Neural cell (in vitro differentiated cells): Measurements from ENCODE around the gene GNAT2. TPM values are rescaled to one million over a fixed set of nuclear protein-coding genes. Genes with fewer than 3 reads are reported as not detected.

ENCODE experiments used
- H2AFZ ChIP-seq: fragments of 200-600, 300-800 bp; sonication (generic), shearing (Covaris generic); 2 replicates; pipeline ENCODE4 v1.6.0; 2014; ENCODE audit warnings: low read depth, mild to moderate bottlenecking, antibody characterized with exemption, low read length, moderate library complexity
- H3F3A ChIP-seq: fragments of 200-600 bp; shearing (Covaris generic); 2 replicates; pipeline ENCODE4 v1.6.1; 2016; ENCODE audit warnings: mild to moderate bottlenecking, moderate library complexity, mixed read lengths, antibody characterized with exemption, low read length; ENCODE audit not compliant: insufficient read depth, poor library complexity, severe bottlenecking
- H3K27ac ChIP-seq: fragments of 200-600, 300-800 bp; sonication (generic), shearing (Covaris generic); 2 replicates; pipeline ENCODE4 v1.5.1; 2014; ENCODE audit warnings: mild to moderate bottlenecking, low read length, moderate library complexity
- H3K27me3 ChIP-seq: fragments of 300-800, 200-600 bp; sonication (generic), shearing (Covaris generic); 2 replicates; pipeline ENCODE4 v1.6.0; 2014; ENCODE audit warnings: mild to moderate bottlenecking, low read depth, low read length, moderate library complexity; ENCODE audit not compliant: insufficient read depth
- H3K36me3 ChIP-seq: fragments of 300-800, 200-600 bp; sonication (generic), shearing (Covaris generic); 2 replicates; pipeline ENCODE4 v1.5.1; 2014; ENCODE audit warnings: mild to moderate bottlenecking, antibody characterized with exemption, low read length, moderate library complexity; ENCODE audit not compliant: insufficient read depth
- H3K4me2 ChIP-seq: fragments of 300-800, 200-600 bp; sonication (generic), shearing (Covaris generic); 2 replicates; pipeline ENCODE4 v1.6.0; 2014; ENCODE audit warnings: mild to moderate bottlenecking, low read length
- H3K4me3 ChIP-seq: fragments of 300-800, 200-600 bp; sonication (generic), shearing (Covaris generic); 2 replicates; pipeline ENCODE4 v1.5.1; 2014; ENCODE audit warnings: mild to moderate bottlenecking, low read length, moderate library complexity
- H3K79me2 ChIP-seq: fragments of 200-600 bp; shearing (Covaris generic); replicated peaks from 2 replicates; pipeline ENCODE4 v1.6.0; 2014; ENCODE audit warnings: mild to moderate bottlenecking, low read length, moderate library complexity; ENCODE audit not compliant: insufficient read depth
- H3K9ac ChIP-seq: fragments of 300-800, 200-600 bp; sonication (generic), shearing (Covaris generic); 2 replicates; pipeline ENCODE4 v1.6.1; 2016; ENCODE audit warnings: mild to moderate bottlenecking, low read length, mixed read lengths
- H3K9me2 ChIP-seq: fragments of 200-600 bp; shearing (Covaris generic); 2 replicates; pipeline ENCODE4 v1.6.1; 2016; ENCODE audit warnings: mild to moderate bottlenecking, low read length, mixed read lengths; ENCODE audit not compliant: insufficient read depth
- H3K9me3 ChIP-seq: fragments of 200-600, 300-800 bp; sonication (generic), shearing (Covaris generic); 2 replicates; pipeline ENCODE4 v1.6.1; 2016; ENCODE audit warnings: mild to moderate bottlenecking, mixed run types, low read length, moderate library complexity, mixed read lengths
- H4K20me1 ChIP-seq: fragments of 200-600 bp; shearing (Covaris generic); 2 replicates; pipeline ENCODE4 v1.6.1; 2016; ENCODE audit warnings: mild to moderate bottlenecking, mixed run types; ENCODE audit not compliant: insufficient read depth
- CTCF ChIP-seq: fragments of 450-650 bp; IDR thresholded peaks from 2 replicates; pipeline ENCODE4 v1.5.1; 2014; ENCODE audit warnings: antibody characterized with exemption, mild to moderate bottlenecking, moderate library complexity; ENCODE audit not compliant: poor library complexity, severe bottlenecking
- EP300 ChIP-seq: fragments of 450-650 bp; conservative IDR thresholded peaks from 2 replicates; pipeline ENCODE4 v1.6.1; 2014; ENCODE audit warnings: antibody characterized with exemption, mild to moderate bottlenecking, moderate library complexity; ENCODE audit not compliant: poor library complexity, severe bottlenecking
- EZH2 ChIP-seq: fragments of 200-600, 300-800 bp; shearing (Covaris generic), sonication (generic); IDR thresholded peaks from 2 replicates; pipeline ENCODE4 v1.6.1; 2014; ENCODE audit warnings: antibody characterized with exemption, low read length, borderline replicate concordance, mild to moderate bottlenecking; ENCODE audit not compliant: insufficient read depth, poor library complexity, severe bottlenecking
- MXI1 ChIP-seq: fragments of 450-650 bp; conservative IDR thresholded peaks from 2 replicates; pipeline ENCODE4 v1.6.1; 2014; ENCODE audit warnings: antibody characterized with exemption, mild to moderate bottlenecking; ENCODE audit not compliant: poor library complexity, severe bottlenecking
- POLR2AphosphoS5 ChIP-seq: IDR thresholded peaks from 2 replicates; pipeline ENCODE4 v1.6.1; 2012
- RAD21 ChIP-seq: fragments of 450-650 bp; conservative IDR thresholded peaks from 2 replicates; pipeline ENCODE4 v1.6.1; 2014; ENCODE audit warnings: antibody characterized with exemption, mild to moderate bottlenecking, moderate library complexity
- REST ChIP-seq: IDR thresholded peaks from 2 replicates; pipeline ENCODE4 v1.6.1; 2012; ENCODE audit warnings: borderline replicate concordance
- SMC3 ChIP-seq: fragments of 450-650 bp; conservative IDR thresholded peaks from 2 replicates; pipeline ENCODE4 v1.6.1; 2014; ENCODE audit warnings: antibody characterized with exemption, mild to moderate bottlenecking, moderate library complexity; ENCODE audit not compliant: poor library complexity
- TAF1 ChIP-seq: IDR thresholded peaks from 2 replicates; pipeline ENCODE4 v1.6.1; 2012; ENCODE audit warnings: low read depth
- polyA plus RNA-seq: library from polyadenylated mRNA; depleted of rRNA; stranded (reverse); fragments of >200 nt; gene quantifications from 2 replicates; pipeline ENCODE4 v1.2.3, GENCODE V29; 2014

The GNAT2 gene
- polyA plus RNA-seq, 1 donor from 2014 or later = 1.5 TPM

GRCh38 chr1:109564194-109564878 lies 55.1 kb downstream of the GNAT2 start:
- Histone ChIP-seq H3F3A (no peaks in the 10 kb centered on the region), H3K79me2 (peaks cover 88% of the 10 kb centered on the region), H3K27ac (no peak overlapping the region), H2AFZ (no peak overlapping the region), H3K4me3 (no peak overlapping the region), H3K4me2 (no peak overlapping the region), H3K9me2 (no peaks in the 10 kb centered on the region), H3K36me3 (no peaks in the 10 kb centered on the region), H4K20me1 (no peaks in the 10 kb centered on the region), H3K9ac (no peak overlapping the region), H3K27me3 (no peaks in the 10 kb centered on the region), H3K9me3 (no peaks in the 10 kb centered on the region)
- TF ChIP-seq TAF1 (no peak), EP300 (no peak), MXI1 (no peak), REST (no peak), CTCF (no peak)

GRCh38 chr1:109559995-109560394 lies 59.4 kb downstream of the GNAT2 start:
- H3K27ac ChIP-seq = no peak overlapping the region
- H3K36me3 ChIP-seq = no peaks in the 10 kb centered on the region
- no peaks in the 10 kb centered on the region for H3K9me2 ChIP-seq
- H2AFZ ChIP-seq = no peak overlapping the region
- H3F3A ChIP-seq = no peaks in the 10 kb centered on the region
- no peaks in the 10 kb centered on the region for H3K9me3 ChIP-seq
- no peaks in the 10 kb centered on the region for H3K27me3 ChIP-seq
- H3K4me2 ChIP-seq = no peak overlapping the region
- TF ChIP-seq RAD21 = no peak
- no peak for TF ChIP-seq MXI1
- TF ChIP-seq SMC3 = no peak
- no peak for TF ChIP-seq EP300
- no peak for TF ChIP-seq REST
- no peak for TF ChIP-seq POLR2AphosphoS5
- TF ChIP-seq EZH2 = no peak
- no peak overlapping the region for H3K4me3 ChIP-seq
- H3K9ac ChIP-seq = no peak overlapping the region
- no peaks in the 10 kb centered on the region for H4K20me1 ChIP-seq
- peaks cover 89% of the 10 kb centered on the region for H3K79me2 ChIP-seq
